GM18909 (cell line): Measurements from ENCODE around the gene CFHR1.

Source experiments
- ATAC-seq: cut with Tn5 transposase; IDR thresholded peaks from one replicate; pipeline ENCODE4 v1.9.1; 2021; ENCODE audit warnings: mild to moderate bottlenecking; ENCODE audit not compliant: unreplicated experiment, poor library complexity

CFHR1 gene

GRCh38 chr1:196873385-196873784 lies 53.9 kb downstream of the CFHR1 start:
- no peak for ATAC-seq

DNA sequence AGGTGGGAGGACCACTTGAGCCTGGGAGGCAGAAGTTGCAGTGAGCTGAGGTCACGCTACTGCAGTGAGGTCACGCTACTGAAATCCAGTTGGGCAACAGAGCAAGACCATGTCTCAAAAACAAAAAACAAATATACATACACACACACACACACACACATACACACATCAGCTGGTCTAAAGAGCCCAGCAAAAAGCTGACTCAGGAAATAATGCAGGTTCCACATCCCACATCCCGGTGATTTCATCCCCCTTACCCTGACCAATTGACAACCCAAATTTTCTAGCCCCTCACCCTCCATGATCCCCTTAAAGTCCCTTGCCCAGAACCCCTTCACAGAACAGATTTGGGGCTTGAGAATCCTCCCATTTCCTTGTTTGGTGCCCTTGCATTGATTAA lies 56.4 kb downstream of the CFHR1 start:
- ATAC-seq, result no peak

- no peak for ATAC-seq
These were observed 58.4 kb downstream of the CFHR1 start for GRCh38 chr1:196877964-196878363.
